ENCODE results near the gene ACKR1. TPM values are rescaled to one million over a fixed set of nuclear protein-coding genes. Genes with fewer than 3 reads are reported as not detected.

Gene ACKR1
- total RNA-seq, 1 experiment from 2014 or later, result not detected

- Histone ChIP-seq H3K4me3 (ENCODE audit: low read depth in 2 of 2, low read length in 2 of 2) (no peak overlapping the region), H3K36me3 (ENCODE audit: control insufficient read depth, insufficient read depth, low read length) (no peaks in the 10 kb centered on the region), H3K9me3 (ENCODE audit: control insufficient read depth, insufficient read depth, low read depth, low read length) (no peaks in the 10 kb centered on the region), H3K27ac (ENCODE audit: low read length) (no peak overlapping the region), H3K27me3 (ENCODE audit: control insufficient read depth, insufficient read depth, low read length) (peaks cover 6% of the 10 kb centered on the region), H3K4me1 (ENCODE audit: control insufficient read depth, insufficient read depth, low read length) (no peaks in the 10 kb centered on the region)
- DNase-seq (ENCODE audit: low read depth, low spot score) (no peak), ATAC-seq (no peak)
- ChIA-PET CTCF (no interaction called here), POLR2A (no interaction called here)
- TF ChIP-seq TCF7L2 (IDR thresholded peaks at IDR 0.05; ENCODE audit: low read depth, low read length), result no peak
- no peak for TF ChIP-seq CTCF (IDR thresholded peaks at IDR 0.05)
- no peak for TF ChIP-seq REST (IDR thresholded peaks at IDR 0.05; ENCODE audit: insufficient read depth in 1 of 2, low read depth in 2 of 2, low read length in 1 of 2)
- no peak for TF ChIP-seq SIN3A (IDR thresholded peaks at IDR 0.05; ENCODE audit: borderline replicate concordance, insufficient read depth, low read depth, low read length)
- TF ChIP-seq POLR2AphosphoS5 (IDR thresholded peaks at IDR 0.05; ENCODE audit: low read depth, low read length), result no peak
- intact Hi-C loops (cut with micrococcal nuclease; ENCODE audit: unreplicated experiment) (no loop called here), in situ Hi-C loops (cut with HindIII; ENCODE audit: low pct_unique_long_range_greater_than_20kb, low sequenced_read_pairs) (no loop called here)
- no TSS peak for BruUV-seq (replicated peaks)
Observed at GRCh38 chr1:159181328-159182024, 23.2 kb upstream of the ACKR1 start.

- TF ChIP-seq SIN3A (IDR thresholded peaks at IDR 0.05; ENCODE audit: borderline replicate concordance, insufficient read depth, low read depth, low read length) (no peak), REST (IDR thresholded peaks at IDR 0.05; ENCODE audit: insufficient read depth in 1 of 2, low read depth in 2 of 2, low read length in 1 of 2) (no peak), CTCF (IDR thresholded peaks at IDR 0.05) (no peak), TCF7L2 (IDR thresholded peaks at IDR 0.05; ENCODE audit: low read depth, low read length) (no peak), POLR2AphosphoS5 (IDR thresholded peaks at IDR 0.05; ENCODE audit: low read depth, low read length) (no peak)
- Histone ChIP-seq H3K27ac (ENCODE audit: low read length) (no peak overlapping the region), H3K9me3 (ENCODE audit: control insufficient read depth, insufficient read depth, low read depth, low read length) (no peaks in the 10 kb centered on the region), H3K4me3 (ENCODE audit: low read depth in 2 of 2, low read length in 2 of 2) (no peak overlapping the region), H3K36me3 (ENCODE audit: control insufficient read depth, insufficient read depth, low read length) (no peaks in the 10 kb centered on the region), H3K4me1 (ENCODE audit: control insufficient read depth, insufficient read depth, low read length) (no peaks in the 10 kb centered on the region), H3K27me3 (ENCODE audit: control insufficient read depth, insufficient read depth, low read length) (peaks cover 16% of the 10 kb centered on the region)
- no TSS peak for BruUV-seq (replicated peaks)
- ChIA-PET POLR2A (no interaction called here), CTCF (no interaction called here)
- ATAC-seq, result no peak
- intact Hi-C loops (cut with micrococcal nuclease; ENCODE audit: unreplicated experiment), result no loop called here
- in situ Hi-C loops (cut with HindIII; ENCODE audit: low pct_unique_long_range_greater_than_20kb, low sequenced_read_pairs), result no loop called here
- DNase-seq (ENCODE audit: low read depth, low spot score), result no peak
Observed at GRCh38 chr1:159184201-159184600, 20.5 kb upstream of the ACKR1 start.

Measured in Panc1 (cell line).